HG03558 (cell line): ENCODE data around the gene RAP1A.

Source experiments
- ATAC-seq: cut with Tn5 transposase; IDR thresholded peaks from one replicate; pipeline ENCODE4 v1.9.1; 2021; ENCODE audit warnings: moderate number of reproducible peaks; ENCODE audit not compliant: unreplicated experiment; ENCODE audit errors: extremely low read depth

Gene RAP1A

DNA sequence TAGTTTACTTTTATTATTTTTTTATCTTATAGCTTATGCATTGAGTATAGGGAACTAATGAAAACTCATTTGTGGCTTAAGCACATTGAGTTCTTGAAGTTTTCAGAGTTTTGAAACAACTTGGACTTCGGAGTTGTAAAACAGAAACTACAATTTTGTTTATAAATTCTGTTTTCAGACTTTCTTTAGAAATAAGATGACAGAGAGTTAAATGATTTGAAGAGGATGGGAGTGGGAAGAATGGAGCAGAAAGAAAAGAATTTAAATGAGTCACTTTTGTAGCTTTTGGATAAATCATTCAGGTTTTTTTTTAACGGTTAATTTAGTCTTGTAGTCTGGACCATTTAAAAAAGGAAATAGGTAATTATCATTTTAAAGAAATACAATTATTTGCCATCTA is 87.3 kb downstream of the RAP1A start:
- ATAC-seq = no peak

DNA sequence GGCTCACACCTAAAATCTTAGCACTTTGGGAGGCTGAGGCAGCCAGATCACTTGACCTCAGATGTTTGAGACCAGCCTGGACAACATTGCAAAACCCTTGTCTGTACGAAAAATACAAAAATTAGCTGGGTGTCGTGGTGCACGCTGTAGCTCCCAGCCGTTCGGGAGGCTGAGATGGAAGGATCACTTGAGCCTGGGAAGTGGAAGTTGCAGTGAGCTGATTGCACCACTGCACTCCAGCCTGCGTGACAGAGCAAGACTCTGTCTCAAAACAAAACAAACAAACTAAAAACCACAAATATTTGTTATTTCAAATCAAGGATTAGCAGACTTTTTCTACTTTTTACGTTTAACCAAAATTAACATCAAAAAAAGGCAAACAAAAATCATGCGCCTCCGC is 88.3 kb downstream of the RAP1A start:
- ATAC-seq = no peak

GRCh38 chr1:111709986-111710385 is 90.4 kb downstream of the RAP1A start:
- ATAC-seq = no peak

DNA sequence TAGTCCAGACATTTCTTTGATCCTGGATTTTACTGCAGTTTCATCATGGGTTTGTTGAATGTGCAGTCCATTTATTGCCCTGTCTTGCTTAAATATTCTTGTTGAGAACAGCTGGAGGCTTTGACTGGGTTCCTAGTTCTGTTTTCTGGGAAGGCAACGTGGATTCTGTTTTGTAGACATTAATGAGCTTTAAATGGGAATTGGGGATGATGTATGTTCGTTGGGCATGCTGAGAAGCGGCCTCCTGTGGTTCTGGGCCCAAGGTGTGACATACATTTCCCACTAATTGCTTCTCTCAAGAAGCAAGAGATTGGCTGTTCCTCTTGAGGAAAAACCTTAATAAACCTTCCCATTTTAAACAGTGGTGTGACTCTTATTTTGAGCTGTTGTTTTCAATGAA is 96.7 kb downstream of the RAP1A start:
- no peak for ATAC-seq

DNA sequence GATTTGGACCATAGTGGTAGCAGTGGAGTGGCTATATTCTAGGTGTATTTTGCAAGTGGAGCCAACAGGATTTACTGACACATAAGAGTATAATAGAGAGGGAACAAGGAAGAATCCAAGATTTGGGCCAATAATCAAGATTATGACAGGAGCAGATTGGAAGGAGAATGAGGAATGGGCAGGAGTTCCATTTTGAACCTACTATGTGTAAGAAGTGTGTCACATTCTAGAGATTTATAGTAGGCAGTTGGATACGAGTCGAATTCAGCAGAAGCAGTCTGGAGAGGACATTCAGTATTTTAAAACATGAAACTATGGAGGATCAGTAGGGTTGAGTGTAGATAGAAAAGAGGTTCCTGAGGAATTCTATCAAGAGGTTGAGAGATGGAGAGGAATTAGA is 97.9 kb downstream of the RAP1A start:
- ATAC-seq = no peak

DNA sequence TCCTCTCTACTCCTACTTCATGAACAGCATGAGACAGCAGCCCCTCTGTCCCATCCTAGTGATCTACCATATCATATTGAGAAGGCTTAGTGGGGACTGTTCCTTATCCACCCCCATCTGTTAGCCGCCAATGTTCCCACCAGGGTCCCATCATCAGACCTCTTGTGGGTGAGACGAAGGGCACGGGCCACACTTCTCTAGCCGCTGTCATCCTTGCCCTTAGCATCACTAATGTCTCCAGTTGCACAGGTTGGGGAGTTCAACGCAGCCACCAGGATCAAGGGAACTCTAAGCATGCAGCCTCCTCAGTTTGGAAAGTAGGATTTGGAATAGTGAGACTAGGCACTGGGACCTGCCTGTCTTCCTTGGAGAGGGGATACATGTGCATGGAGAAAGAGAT is 99.5 kb downstream of the RAP1A start:
- ATAC-seq = no peak

GRCh38 chr1:111719674-111720132 is 100.1 kb downstream of the RAP1A start:
- ATAC-seq = no peak

DNA sequence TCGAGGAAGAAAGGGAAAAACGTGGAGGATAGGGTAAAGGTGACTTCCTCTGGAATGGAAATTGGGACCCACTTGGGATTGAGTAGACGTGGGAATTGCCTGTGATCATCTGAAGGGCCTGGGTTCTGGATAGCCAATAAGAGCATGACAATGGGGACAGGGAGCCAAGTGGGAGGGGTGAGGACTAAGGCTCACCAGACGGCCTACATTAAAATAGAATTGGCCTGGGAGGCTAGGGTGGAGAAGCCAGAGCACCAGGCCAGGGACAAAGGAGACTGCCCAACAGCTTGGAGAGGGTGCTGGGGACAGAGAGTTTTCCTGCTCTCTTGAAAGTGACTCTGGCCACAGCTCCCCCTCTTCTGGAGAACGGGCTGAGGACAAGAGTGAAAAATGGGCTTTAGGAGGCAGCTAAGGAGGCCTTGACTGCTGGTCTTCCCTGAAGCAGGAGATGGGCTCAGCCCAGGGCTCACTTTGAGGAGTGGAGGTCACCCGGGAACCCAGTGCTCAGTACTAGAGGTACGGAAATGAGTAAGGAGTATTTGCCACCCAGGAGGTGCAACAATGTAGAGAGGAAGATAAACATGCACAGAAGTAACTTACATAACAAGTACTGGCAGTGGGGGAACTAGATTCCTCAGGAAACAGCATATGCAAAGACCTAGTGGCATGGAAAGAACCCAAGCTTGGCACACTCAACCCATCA is 100.8 kb downstream of the RAP1A start:
- ATAC-seq = no peak

DNA sequence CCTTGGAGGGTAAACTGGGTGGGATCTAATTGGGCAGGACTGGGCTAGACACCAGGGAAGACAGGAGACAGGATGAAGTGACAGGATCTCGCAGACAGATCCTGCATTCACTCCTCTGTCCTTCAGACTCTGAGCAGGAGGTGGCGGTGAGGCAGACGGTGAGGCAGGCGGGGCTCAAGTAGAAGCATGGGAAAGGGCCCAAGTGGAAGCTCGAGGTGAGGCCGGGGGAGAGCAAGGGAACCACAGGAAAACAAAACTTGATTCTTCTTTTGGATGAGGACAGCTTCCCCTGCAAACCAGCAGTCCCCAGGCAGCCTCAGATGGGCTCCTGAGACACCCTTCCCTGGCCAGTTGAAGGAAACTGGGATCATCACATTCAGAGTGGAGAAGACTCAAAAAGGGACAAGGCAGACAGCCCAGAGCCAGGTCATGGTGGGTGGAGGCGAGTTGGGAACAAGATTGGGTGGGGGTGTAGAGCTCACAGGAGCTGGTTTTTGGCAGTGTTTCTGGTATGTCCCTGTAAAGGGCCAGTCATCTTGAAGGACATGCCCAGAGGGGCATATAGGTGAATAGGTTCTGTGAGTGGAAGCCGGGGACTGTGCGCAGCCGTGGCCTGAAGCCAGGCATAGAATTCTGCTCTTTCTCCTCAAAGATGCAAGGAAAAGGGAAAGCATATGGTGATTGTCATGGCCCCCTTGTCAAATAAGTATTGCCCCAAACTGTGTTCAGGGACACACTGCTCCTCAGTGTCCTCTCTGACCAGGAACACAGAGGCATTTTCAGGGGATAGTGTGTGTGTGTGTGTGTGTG is 101.6 kb downstream of the RAP1A start:
- no peak for ATAC-seq

- no peak for ATAC-seq
Observed at GRCh38 chr1:111723091-111723806, 103.7 kb downstream of the RAP1A start.

- ATAC-seq = no peak
Observed at GRCh38 chr1:111723871-111724270, 104.3 kb downstream of the RAP1A start.

DNA sequence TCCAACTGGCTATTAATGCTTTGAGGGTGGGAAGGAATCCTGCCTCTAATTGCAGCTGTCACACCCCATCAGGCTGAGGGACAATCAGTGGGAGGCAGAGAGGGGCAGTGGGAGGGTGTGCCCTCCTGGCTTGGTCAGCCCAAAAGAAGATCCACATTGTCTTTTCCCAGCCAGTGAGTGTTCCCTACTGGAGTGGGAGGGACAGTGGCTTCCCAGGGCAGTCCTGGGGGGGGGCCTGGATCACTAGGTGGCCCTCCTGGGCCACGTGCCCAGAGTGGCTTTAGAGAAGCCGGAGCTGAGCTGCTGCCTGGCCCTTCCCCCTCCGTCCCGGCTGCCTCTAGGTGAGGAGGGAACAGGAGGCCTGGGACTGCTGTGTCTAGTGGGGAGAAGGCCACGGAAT is 105.6 kb downstream of the RAP1A start:
- ATAC-seq = no peak

DNA sequence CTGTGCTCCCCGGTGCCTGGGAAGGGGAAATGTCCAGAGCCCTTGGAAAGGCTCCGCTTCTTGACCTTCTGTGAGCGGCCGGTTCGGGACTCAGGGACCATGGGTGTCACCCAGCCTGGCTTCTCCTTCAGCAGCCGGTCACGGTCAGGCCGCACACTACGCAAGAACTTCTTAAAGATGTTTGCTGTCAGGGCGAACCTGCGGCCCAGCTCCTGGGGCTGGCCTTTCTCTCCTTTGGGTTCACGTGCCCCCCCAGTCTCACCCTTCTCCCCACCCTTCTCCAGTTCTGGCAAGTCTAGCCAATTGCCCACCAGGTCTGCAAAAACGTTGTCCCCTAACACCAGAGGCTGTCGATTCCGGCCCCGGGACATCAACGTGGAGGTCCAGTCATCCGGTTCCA is 107.5 kb downstream of the RAP1A start:
- no peak for ATAC-seq

DNA sequence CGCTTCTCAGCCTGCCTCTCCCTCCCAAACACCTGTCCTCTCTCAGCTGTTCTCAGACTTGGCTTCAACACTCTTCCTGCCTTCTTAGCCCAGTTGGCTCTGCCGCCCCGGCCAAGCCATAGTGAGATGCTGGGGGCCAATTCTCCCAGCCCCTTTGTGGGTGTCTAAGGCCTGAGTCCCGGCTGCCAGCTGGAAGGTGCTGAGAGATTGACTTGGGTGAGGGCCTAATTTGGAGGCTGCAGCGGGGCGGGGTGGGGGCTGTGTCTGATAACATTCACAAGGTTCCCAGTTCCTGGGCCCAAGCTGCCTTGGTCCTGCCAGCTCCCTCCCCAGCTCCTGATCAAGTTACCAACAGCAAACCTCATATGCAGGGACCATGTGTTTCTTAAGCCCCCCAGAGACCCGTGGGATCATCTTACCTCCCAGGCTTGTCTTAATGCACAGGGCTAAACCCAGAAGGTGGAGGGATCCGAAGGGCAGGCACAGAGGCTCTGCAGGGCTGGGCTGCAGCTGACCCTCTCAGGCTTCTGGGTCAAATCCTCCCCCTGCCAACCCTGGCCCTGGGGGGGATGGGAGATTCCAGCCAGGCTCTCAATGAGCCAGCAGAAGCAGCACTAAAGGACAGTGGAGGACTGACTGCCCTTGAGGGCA is 109.8 kb downstream of the RAP1A start:
- ATAC-seq = no peak

- ATAC-seq = no peak
Observed at GRCh38 chr1:111729946-111730681, 110.5 kb downstream of the RAP1A start.

DNA sequence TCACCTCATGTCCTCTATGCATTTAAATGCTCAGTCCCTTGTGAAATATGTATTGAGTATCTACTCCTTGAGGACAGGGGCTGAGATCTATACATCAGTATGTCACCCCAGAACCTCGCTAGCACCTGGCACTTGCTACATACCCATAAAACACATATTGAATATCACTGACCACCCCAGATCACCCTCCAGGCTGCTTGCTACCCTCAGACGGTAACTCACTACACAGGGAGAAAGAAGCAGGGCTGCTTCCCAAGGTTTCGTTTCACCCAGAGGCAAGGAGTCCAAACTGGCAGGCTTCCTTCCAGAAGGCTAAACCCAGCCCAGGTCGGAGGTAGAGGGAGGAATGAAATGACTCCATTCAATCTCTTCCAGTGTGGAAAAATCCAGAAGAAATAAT is 111.1 kb downstream of the RAP1A start:
- no peak for ATAC-seq

DNA sequence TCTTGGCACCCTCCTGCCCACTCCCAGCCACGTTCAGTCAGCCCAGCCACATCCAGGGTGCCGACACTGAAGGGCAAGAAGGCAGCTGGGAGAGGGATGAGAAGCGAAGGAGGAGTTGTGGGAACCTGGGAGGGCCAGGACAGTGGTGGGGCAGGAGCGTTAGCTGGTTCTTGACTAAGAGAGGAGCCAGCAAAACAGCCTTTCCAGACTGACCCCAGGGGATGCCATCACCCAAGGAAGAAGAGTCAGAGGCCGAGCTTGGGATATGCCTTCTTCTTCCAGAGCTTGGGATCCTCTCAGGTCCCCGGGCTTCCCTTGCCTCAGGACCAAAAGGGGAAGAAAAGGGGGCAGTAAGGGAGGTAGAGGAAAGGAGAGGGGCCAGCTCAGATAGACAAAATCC is 112.4 kb downstream of the RAP1A start:
- no peak for ATAC-seq

DNA sequence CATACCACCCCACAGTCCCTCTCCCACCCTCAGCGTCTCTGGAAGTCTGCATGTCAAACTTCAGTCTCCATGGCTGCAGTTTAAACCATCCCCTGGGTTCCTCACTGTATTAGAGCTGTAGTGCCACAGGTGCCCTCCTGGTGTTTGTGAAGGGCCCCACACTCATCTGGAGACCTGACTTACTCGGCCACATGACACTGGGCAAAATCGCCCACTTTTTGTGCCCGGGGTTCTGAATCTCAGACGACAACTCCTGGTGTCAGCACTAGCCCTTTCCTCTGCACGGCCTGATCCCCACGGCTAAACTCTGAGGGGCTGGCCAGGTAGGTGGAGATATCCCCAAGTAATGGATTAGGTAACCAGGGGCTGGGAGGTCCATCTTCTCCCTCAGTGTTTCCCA is 113.1 kb downstream of the RAP1A start:
- ATAC-seq = no peak

DNA sequence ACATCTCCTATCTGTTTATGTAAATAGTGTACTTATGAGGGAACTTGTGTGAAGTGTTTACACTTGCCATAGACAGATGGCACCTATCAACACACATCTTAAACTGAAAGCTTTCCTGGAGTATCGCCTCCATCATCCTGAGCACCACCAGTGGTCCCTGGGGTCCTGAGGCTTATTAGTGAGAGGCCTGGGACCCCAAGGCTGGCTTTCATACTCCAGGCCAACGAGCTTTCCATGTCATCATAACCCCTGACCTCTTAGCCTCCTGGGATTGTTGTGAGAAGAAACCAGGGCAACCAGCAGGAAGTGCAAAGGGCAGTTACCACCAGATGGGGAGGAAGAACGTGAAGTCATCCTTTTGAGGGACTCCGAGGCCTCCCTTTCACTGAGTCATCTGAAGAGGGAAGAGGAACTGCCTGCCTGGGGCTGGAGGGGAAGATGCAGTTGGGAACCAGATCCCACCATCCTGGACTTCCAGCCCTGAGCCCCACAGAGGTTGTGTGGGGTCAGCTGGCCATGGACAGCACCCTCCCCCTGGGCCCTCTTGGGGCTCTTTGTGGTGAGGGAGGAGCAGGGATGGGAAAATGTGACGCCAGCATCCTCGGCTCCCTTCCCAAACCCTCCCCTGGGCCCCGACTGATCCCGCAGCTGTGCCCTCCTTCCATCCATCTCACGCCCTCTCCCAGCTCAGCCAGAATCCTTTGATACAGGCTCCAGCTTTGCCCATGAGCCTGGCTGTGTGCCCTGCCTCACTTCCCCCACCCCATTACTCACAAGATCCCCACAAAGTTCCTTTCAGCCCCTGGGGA is 113.8 kb downstream of the RAP1A start:
- no peak for ATAC-seq
